ENCODE measurements around the gene COQ8A. TPM values are rescaled to one million over a fixed set of nuclear protein-coding genes. Genes with fewer than 3 reads are reported as not detected.
"Not testable (repeated sequence)": the region's sequence is repeated elsewhere in the genome, so short reads cannot be mapped to it uniquely, and the experiment has no call there.

COQ8A gene
- total RNA-seq, 1 experiment from 2014 or later = 9.7 TPM

DNA sequence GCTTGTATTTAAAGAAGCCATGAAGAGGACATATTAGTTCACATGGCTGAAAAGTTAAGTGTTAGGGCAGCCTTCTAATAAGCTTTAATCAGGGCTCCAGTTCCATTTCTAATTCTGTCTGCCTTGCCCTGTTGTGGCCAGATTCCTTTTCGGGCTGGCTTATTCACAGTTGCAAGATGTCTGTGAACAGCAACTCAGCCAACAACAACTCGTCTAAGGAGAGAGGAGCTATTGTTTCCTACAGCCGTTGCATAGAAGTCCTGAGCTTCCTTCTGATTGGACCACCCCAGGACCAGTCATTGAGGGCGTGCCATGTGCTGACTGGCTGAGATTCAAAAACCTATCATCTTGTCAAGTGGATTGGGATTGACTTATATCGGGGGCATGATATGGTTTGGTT lies 18.6 kb upstream of the COQ8A start:
- DNase-seq (ENCODE audit: low read depth) = no peak

DNA sequence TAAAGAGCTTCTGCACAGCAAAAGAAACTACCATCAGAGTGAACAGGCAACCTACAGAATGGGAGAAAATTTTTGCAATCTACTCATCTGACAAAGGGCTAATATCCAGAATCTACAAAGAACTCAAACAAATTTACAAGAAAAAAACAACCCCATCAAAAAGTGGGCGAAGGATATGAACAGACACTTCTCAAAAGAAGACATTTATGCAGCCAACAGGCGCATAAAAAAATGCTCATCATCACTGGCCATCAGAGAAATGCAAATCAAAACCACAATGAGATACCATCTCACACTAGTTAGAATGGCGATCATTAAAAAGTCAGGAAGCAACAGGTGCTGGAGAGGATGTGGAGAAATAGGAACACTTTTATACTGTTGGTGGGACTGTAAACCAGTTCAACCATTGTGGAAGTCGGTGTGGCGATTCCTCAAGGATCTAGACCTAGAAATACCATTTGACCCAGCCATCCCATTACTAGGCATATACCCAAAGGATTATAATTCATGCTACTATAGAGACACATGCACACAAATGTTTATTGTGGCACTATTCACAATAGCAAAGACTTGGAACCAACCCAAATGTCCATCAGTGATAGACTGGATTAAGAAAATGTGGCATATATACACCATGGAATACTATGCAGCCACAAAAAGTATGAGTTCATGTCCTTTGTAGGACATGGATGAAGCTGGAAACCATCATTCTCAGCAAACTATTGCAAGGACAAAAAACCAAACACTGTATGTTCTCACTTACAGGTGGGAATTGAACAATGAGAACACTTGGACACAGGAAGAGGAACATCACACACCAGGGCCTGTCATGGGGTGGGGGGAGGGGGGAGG lies 10.6 kb upstream of the COQ8A start:
- not testable (repeated sequence) for DNase-seq (ENCODE audit: low read depth)

DNA sequence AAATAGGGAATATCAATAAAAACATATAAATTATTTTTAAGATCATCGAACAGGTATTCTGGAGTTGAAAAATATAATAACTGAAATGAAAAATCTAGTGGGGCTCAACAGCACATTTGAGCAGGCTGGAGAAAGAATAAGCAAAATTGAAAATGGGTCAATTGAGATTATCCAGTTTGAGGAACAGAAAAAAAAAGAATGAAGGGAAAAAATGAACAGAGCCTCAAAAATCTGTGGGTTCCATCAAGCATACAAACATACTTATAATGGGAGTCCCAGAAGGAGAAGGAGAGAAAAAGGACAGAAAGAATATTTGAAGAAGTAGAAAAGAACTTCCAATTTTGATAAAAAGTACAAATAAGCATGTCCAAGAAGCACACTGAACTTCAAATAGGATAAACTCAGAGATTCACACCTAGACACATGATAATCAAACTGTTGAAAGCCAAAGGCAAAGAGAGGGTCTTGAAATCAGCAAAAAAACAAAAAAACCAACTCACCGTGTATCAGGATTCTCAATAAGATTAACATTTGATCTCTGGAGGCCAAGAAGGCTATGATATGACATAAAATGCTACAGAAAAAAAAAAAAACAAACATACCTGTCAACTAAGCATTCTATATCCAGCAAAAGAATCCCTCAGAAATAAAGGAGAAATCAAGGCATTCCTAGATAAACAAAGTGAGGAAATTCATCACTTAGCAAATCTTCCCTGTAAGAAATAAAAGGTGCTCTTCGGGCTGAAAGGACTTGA lies 5.4 kb upstream of the COQ8A start:
- DNase-seq (ENCODE audit: low read depth) = no peak

DNA sequence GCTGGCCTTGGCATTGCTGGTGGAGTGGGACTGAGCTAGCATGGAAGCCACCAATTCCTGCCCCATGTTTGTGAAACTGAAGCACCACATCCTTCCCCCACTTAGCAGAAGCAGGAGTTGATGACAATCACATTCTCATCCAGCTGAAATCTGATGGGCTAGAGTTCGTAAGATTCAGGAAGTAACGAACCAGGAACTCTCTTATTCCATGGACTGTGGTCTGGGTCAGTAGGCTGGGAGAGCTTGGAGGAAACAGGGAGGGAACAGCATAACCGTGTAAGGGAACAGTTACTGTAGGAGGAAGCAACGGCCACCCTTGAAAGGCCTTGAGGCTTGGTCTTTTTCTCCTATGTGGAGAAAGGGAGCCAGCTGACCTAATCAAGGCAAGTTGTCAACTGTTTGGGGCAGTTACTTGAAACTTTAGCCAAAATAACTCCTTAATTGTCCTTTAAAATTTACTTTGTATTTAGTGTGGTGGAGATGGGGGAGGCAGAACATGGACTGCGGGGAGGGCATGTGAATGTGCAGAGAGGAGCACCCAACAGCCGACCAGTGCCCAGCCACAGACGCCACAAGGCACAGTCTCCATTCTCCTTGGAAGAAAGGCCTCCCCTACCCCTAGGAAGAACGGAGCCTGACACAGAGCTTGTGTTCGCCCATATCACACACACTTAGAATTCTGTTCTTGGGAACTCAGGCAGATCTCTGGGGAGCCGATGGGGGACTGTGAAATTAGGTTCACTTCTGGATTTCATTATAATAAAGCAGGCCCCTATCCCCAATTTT lies 2.0 kb upstream of the COQ8A start:
- no peak for DNase-seq (ENCODE audit: low read depth)

DNA sequence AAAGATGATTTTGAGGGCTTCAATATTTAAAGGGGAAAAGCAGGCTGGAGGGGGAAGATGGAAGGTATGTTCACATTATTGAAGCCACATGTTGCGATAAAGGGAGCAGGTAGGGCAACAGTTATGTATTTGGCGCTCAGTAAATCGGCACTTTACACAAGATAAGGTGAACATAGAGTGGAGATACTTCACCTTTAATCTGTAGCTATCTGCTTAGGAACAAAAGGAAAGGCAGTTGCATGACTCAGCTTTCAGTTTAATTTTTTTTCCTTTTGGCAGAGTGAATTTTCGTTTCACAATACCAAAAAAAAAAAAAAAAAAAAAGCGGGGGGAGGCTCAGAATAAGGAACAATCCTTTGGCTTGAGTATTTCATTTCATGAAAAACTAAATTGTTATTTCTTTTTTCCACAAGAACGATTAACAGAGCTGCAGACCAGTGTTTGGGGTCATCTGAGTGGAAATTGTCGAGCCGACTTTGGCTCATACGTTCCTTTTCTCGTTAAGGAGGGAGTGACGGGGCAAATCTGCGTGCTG lies 1.1 kb upstream of the COQ8A start:
- DNase-seq (ENCODE audit: low read depth) = peak; percentile 68

DNA sequence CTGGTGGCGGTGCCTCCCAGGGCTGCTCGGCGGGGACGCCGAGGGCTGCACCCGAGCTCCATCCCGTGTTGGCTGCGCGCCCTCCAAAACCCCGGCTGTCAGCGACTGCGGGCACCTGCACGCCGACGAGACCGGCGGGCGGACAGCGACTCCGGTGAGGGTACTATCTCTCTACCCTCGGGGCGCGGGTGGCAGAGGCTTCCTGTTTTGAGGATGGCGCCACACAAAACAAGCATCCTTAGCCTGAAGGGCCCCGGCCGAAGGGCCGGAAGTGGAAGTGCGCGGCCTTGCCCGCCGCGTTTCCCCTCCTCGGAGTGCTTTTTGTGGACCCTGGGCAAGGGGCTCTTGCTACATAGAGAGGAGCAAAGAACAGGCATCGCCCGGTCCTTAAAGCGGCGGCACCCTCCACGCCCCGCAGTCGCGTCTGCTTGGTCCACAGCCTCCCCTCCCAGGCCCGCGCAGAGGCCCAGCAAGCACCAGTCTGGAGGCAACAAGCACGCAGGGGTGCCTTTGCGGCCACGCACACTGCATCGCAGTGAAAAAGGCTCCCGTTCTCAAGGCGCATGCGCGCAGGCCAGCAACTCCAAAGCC lies 561 bp upstream of the COQ8A start:
- peak; percentile 72 for DNase-seq (ENCODE audit: low read depth)

DNA sequence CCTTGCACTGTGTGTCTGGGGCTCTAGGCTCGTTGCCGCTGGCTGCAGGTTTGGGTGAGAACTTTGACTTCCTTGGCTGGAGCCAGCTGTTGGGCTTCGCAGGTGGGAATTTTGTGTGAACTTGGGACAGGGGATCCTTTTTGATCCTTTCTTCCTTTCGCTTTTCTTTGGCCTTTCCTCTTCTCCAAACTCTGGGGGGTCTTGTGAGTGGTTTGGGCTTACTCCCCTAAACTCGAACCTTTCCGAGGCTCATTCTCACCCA lies 643 bp downstream of the COQ8A start:
- no peak for DNase-seq (ENCODE audit: low read depth)

DNA sequence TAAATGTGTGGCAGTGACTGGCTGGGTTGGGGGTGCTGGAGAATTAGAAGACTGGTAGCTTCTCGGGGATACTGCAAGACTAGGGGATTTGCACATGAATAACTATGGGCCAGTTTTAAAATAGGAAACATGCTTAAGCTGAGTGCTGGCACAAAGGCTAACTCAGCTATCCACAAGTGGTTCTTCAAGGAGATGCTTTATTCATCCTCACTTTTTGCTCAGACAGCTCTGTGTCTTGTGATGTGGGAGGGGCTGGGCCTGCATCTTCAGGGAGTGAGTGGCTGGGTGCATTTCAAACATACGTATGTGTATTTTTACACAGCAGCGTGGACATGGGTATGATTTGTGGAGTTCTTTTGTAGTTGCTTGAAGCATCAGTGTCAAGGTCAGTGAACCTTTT lies 2.3 kb downstream of the COQ8A start:
- DNase-seq (ENCODE audit: low read depth) = no peak

DNA sequence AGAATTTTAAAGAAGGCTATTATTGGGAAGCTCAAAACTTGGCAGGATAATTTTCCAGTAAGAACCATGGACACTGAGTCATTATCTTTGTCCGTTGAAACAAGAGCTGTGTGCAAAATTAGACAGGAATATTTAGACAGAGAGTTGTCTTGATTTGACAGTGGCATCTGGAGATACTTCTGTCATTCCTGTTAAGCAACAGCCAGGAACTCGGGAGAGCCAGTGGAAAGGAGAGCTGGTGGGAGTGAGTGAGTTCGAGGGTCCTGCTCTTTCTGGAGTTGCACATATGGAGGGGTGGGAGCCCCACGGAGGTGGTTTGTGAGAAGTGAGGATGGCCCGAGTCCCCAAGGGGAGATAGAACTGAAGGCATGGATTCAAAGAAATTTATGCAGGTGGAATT lies 3.1 kb downstream of the COQ8A start:
- DNase-seq (ENCODE audit: low read depth) = no peak

DNA sequence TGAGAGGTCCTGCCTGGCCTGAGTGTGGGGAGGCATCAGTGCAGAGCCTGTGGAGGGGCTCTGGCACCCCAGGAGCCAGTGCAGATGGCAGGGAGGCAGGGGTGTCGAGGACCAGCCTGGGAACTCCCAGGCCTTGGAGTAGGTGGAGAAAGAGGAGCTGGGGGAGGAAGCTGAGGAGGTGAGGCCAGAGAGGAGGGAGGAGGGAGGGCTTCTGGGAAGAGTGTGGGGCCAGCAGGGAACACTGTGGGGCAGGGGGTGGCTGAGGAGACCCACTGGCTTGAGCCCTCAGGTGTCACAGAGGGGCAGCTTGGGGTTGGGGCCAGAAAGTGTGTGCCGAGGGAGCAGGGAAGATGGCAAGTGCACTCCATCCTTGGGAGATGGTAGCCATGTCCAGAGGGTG lies 3.8 kb downstream of the COQ8A start:
- no peak for DNase-seq (ENCODE audit: low read depth)

DNA sequence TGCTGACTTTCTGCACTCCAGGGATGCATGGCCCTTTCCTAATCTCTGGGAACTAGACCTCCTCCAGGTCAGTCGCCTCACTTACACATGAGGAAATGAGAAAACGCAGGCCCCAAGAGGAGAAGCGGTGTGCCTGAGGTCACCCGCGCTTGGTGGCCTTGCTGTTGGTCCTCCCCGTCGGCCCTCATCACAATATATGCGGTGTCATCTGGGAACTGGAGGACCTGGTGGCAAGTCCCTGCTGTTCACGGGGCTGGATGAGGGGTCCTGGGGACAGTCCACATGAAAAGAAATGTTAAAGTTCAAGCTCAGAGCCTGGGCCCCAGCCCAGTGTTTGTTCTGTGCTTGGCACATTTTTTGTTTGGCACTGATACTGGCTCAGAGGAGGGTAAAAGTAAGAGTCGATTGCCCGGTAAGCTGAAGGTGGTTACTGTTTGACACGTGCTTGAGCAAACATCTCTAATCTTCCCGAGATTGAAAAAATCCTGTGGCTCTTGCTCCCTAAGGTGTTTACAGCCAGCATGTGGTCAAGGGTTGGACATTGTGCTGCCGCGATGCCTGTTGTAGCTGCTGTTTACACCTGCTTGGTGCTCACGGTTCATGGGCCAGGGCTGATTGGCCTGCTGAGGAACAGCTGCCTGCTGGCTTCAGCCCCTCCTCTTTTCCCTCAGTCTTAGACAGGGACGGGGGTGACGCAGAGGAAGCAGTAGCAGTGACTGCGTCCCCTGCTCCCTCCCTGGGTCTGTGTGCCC lies 5.2 kb downstream of the COQ8A start:
- no peak for DNase-seq (ENCODE audit: low read depth)

DNA sequence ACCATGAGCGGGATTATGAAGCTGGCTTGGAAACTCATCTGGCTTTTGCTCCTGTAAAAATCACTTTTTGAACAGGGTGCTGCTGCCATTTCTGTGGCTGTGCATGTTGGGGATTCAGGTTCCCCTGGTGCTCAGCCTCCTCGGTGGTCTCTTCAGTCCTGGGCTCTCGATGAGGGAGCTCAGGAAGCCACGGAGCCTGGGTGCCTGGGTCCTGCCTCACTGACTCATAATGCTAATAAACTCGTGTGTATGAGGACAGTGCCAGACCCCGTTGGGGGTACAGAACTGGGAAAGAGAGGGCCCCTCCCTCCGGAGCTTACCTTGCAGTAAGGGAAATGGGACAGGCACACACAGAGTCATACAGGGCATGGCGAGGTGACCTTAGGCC lies 5.8 kb downstream of the COQ8A start:
- DNase-seq (ENCODE audit: low read depth) = no peak

DNA sequence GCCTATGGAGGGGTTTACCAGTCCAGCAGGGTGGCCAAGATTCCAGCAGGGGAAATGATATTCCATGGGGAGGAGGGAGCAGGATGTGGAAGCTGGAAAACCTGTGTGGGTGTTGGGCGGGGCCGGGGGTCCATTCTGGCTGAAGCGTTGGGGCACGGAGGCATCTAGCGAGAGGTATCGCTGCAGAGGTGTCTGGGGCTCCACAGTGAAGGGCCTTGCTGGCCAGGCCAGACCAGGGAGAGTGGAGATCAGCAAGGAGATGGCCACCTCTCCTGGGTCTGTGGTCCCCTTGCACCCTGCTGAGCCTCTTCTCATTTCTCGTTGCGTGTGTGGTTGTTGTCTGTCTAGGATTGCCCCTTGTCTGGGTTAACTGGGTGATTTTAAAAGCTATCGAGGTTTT lies 6.2 kb downstream of the COQ8A start:
- no peak for DNase-seq (ENCODE audit: low read depth)

DNA sequence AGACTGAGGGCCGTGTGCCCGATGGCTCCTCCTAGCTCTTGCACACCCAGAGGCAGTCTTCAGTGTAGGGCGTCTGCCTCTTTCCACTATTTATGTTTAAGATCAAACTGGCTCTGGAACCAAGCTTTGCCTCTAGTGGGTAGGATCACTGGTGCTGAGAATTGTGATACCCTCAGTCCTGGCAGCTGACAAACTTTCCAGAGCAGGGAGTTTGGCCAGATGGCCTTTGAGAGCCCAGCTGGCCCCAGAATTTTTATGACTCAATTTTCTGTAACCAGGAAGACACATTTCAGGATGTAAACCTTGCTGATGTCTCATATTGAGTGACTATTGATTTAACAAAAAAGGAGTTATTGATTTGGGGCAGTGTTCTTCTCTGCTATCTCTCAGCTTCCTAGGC lies 6.7 kb downstream of the COQ8A start:
- no peak for DNase-seq (ENCODE audit: low read depth)

DNA sequence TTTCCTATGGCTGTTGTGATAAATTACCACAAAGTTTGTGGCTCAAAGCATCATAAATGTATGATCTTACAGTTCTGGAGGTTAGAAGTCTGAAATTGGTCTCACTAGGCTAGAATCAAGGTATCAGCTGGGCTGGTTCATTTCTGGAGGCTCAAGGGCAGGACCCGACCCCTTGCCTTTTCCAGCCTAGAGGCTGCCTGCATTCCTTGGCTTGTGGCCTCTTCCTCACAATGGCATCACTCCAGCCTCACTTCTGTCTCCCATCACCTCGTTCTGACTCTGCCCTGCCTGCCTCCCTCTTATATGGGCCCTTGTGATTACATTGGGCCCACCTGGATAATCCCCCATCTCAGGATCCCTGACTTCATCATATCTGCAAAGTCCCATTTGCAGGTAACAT lies 8.0 kb downstream of the COQ8A start:
- no peak for DNase-seq (ENCODE audit: low read depth)

DNA sequence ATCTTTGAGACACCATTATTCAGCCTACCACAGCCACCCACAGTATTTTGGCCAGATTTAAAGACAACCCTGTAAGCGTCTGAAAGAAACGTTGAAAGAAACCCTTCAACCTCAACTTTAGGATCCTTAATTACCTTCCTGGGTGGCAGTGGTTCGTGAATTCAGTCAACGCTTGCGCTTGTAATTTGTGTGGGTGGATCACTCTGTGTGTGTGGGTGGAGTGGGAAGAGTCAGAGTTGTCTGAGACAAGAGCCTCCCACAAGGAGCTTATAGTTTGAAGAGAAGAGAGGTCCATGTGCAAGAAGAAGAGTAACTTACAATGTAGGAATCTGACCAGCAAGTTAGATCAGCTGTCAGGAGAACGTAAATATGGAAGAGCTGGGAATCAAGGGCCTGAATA lies 8.4 kb downstream of the COQ8A start:
- no peak for DNase-seq (ENCODE audit: low read depth)

DNA sequence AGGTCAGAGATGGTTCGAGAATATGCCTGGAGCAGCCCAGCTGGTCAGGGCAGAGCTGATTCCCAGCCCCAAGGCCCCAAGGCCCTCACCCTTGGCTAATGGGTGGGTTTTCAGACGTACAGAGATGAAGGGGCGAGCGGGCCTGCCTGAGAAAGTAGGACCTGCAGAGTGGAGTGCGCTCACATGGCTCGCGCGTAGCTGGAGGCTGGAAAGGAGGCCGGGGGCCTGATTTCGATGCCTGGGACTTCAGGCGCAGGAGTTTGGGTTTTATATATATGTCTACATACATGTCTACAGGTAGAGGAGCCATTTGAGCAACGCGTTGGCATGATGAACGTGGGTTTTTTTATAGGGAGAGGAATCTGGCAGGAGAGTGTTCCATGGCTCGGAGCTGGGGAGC lies 8.9 kb downstream of the COQ8A start:
- DNase-seq (ENCODE audit: low read depth) = no peak

DNA sequence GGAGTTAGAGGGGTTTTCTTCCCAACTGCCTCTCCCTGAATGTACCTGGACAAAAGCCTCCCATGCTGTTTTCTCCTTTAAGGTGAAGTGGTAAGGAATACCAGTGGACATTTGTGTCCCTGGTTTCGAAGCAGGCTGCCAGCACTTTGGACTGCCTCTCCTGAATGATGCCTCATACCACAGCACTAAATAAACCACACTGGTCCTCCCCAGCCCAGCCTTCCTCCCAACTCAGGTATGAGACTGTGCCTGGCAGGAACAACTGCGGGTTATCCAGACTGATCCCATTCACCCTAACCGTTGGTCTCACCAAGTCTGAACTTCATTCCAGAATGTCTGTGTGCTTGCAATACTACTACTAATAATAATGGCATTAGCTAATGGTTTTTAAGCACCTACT lies 9.3 kb downstream of the COQ8A start:
- DNase-seq (ENCODE audit: low read depth) = no peak

DNA sequence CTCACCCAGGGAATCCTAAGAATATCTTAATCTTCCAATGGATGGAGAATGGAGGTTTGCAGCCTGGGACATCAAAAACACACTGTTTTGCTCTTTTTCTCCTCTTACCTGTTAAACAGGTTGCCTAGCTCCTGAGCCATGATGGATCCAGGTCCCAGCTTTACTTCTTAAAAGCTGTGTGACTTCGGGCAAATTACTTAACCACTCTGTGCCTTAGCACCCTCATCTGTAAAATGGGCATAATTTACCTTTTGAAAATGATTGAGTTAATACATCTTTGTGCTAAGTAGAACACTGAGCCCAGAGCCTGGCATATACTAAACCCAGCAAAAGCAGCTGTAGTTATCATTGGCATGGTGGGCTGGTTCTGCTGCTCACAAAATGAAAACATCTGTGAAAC lies 10.2 kb downstream of the COQ8A start:
- DNase-seq (ENCODE audit: low read depth) = no peak

DNA sequence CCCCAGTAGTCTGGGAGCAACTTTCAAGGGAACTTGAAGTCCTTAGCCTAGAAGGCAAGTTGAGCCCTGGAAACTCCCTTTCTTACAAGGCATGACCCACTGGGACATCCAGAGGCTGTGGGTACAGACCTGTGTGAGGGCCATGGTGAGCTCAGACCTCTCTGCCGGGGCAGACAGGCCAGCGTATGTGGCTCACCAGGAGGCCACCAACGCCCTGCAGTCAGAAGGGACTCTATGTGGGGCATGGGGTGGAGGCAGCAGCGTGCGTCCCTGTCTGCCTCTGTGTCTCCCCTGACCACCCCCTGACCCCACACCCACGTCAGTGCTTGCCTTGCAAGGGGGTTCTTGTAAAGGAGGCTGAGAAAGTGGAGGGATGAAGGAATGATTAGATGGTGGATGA lies 10.8 kb downstream of the COQ8A start:
- DNase-seq (ENCODE audit: low read depth) = no peak

DNA sequence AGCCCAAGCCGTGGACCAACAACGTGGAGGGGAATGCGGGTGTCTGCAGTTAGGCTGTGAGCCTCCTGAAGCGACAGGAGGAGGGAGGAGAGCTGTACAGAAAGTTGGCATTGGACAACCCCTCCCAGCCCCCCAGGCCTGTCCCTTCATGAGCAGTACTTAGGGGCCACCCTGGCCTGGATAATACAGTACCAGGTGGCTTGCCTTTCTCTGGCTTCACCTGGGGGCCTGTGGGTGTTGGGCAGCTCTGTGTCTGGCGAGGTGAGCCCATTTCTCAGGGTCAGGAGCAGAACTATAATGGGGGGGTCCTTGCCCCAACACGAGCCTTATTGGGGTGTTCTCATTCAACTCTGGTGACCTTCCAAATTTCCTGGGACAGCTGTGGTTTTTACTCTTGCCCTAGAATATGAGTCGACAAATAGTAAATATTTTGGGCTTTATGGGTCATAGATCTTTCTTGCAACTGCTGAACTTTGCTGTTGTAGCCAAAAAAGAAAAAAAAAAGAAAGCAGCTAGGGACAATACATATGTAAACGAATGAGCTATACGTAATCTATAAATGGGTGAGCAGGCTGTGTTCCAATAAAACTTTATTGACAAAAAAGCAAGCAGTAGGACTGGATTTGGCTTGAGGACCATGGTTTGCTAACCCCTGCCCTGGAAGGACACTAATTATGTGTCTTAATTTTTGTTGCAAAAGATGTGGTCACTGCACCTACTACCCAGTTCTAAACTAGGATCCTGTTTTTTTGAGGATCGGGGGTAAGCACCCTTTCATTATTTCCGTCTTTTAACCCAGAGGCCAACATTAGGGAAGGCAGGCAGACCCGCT lies 11.4 kb downstream of the COQ8A start:
- DNase-seq (ENCODE audit: low read depth) = no peak
